Umbilical cord (tissue), 2 donors: ENCODE data around the gene SMAD5. TPM values are rescaled to one million over a fixed set of nuclear protein-coding genes. Genes with fewer than 3 reads are reported as not detected.

Source experiments
- DNase-seq: peaks from one replicate; pipeline ENCODE4 v3.0.0-alpha.2; 2015; ENCODE audit warnings: low spot score
- total RNA-seq: library from RNA; depleted of rRNA; stranded (reverse); fragments of >200 nt; gene quantifications from one replicate; pipeline ENCODE4 v1.2.3, GENCODE V29; 2014; ENCODE audit warnings: low replicate concordance; ENCODE audit not compliant: insufficient read depth

SMAD5 gene
- total RNA-seq, 1 donor from 2014 or later = 51.0 TPM

GRCh38 chr5:136194576-136194975, 61.9 kb downstream of the SMAD5 start:
- no peak for DNase-seq

- DNase-seq = peak; percentile 86
Measured at GRCh38 chr5:136195971-136196820, 63.6 kb downstream of the SMAD5 start.

GRCh38 chr5:136197462-136198142, 65.0 kb downstream of the SMAD5 start:
- no peak for DNase-seq

GRCh38 chr5:136198453-136198852, 65.8 kb downstream of the SMAD5 start:
- DNase-seq = no peak

GRCh38 chr5:136199408-136199807, 66.8 kb downstream of the SMAD5 start:
- no peak for DNase-seq

GRCh38 chr5:136200130-136200529, 67.5 kb downstream of the SMAD5 start:
- no peak for DNase-seq

- DNase-seq = no peak
Measured at GRCh38 chr5:136200761-136201160, 68.1 kb downstream of the SMAD5 start.

GRCh38 chr5:136201870-136202269, 69.2 kb downstream of the SMAD5 start:
- no peak for DNase-seq

GRCh38 chr5:136202469-136203205, 70.0 kb downstream of the SMAD5 start:
- DNase-seq = peak; percentile 42

- DNase-seq = no peak
Measured at GRCh38 chr5:136203303-136203922, 70.8 kb downstream of the SMAD5 start.

- no peak for DNase-seq
Measured at GRCh38 chr5:136205061-136205702, 72.5 kb downstream of the SMAD5 start.

- DNase-seq = no peak
Measured at GRCh38 chr5:136205941-136206340, 73.3 kb downstream of the SMAD5 start.

GRCh38 chr5:136206361-136206760, 73.7 kb downstream of the SMAD5 start:
- DNase-seq = no peak

- no peak for DNase-seq
Measured at GRCh38 chr5:136207631-136208030, 75.0 kb downstream of the SMAD5 start.

- DNase-seq = no peak
Measured at GRCh38 chr5:136208916-136209315, 76.3 kb downstream of the SMAD5 start.

- DNase-seq = no peak
Measured at GRCh38 chr5:136209346-136209910, 76.8 kb downstream of the SMAD5 start.

- DNase-seq = no peak
Measured at GRCh38 chr5:136210259-136210658, 77.6 kb downstream of the SMAD5 start.

GRCh38 chr5:136211282-136212040, 78.8 kb downstream of the SMAD5 start:
- DNase-seq = no peak

- DNase-seq = peak; percentile 31
Measured at GRCh38 chr5:136212252-136212721, 79.6 kb downstream of the SMAD5 start.

- no peak for DNase-seq
Measured at GRCh38 chr5:136213919-136214493, 81.4 kb downstream of the SMAD5 start.
